PC-3 (cell line): ENCODE results near the gene ADAMTS16. TPM values are rescaled to one million over a fixed set of nuclear protein-coding genes. Genes with fewer than 3 reads are reported as not detected.

Experiments
- ATAC-seq: fragments of 200-7000 bp; cut with Tn5 transposase; 2 replicates; pipeline ENCODE4 v1.9.1; 2020; ENCODE audit warnings: mild to moderate bottlenecking, moderate library complexity
- BruUV-seq: library from RNA; stranded (reverse); fragments of 400-500 nt; replicated peaks from 2 replicates; lab custom pipeline; 2021; lab: Mats Ljungman, UMichigan
- CTCF ChIA-PET: fragments of 300-600 bp; sonication (Branson Sonifier 250); formaldehyde crosslinking; loops from one replicate; lab custom pipeline; 2022; ENCODE audit warnings: antibody characterized with exemption; lab: Charles Lee
- POLR2A ChIA-PET: fragments of 300-600 bp; sonication (Branson Sonifier 250); formaldehyde crosslinking; loops from one replicate; lab custom pipeline; 2022; ENCODE audit warnings: antibody characterized with exemption; ENCODE audit not compliant: unreplicated experiment; lab: Charles Lee
- DNase-seq: peaks from one replicate; pipeline ENCODE4 v3.0.0-alpha.2; 2015
- H2AFZ ChIP-seq: fragments of 300-600 bp; sonication (generic); 2 replicates; pipeline ENCODE4 v1.6.0; 2016; ENCODE audit warnings: antibody characterized with exemption, low read length
- H3F3A ChIP-seq: fragments of 300-600 bp; sonication (generic); one replicate; pipeline ENCODE4 v1.6.0; 2017; ENCODE audit warnings: antibody characterized with exemption, low read length, control low read depth, mild to moderate bottlenecking; ENCODE audit not compliant: unreplicated experiment
- H3K27ac ChIP-seq: fragments of 300-600 bp; sonication (generic); 2 replicates; pipeline ENCODE4 v1.5.1; 2016; ENCODE audit warnings: mild to moderate bottlenecking, low read length
- H3K27me3 ChIP-seq: fragments of 300-600 bp; sonication (generic); 2 replicates; pipeline ENCODE4 v1.6.1; 2016; ENCODE audit warnings: low read length, mixed read lengths
- H3K36me3 ChIP-seq: fragments of 300-600 bp; sonication (generic); 2 replicates; pipeline ENCODE4 v1.6.1; 2016; ENCODE audit warnings: low read depth, mixed run types, low read length, mixed read lengths
- H3K4me1 ChIP-seq: fragments of 300-600 bp; sonication (generic); 2 replicates; pipeline ENCODE4 v1.5.1; 2016; ENCODE audit warnings: low read length; ENCODE audit not compliant: insufficient read depth
- H3K4me2 ChIP-seq: fragments of 300-600 bp; sonication (generic); 2 replicates; pipeline ENCODE4 v1.6.0; 2016; ENCODE audit warnings: low read length
- H3K4me3 ChIP-seq: fragments of 300-600 bp; sonication (generic); 2 replicates; pipeline ENCODE4 v1.5.1; 2016; ENCODE audit warnings: mild to moderate bottlenecking, low read length, mixed read lengths
- H3K79me2 ChIP-seq: fragments of 300-600 bp; sonication (generic); 2 replicates; pipeline ENCODE4 v1.6.1; 2017; ENCODE audit warnings: low read length, mixed read lengths
- H3K9ac ChIP-seq: fragments of 300-600 bp; sonication (generic); 2 replicates; pipeline ENCODE4 v1.6.0; 2016; ENCODE audit warnings: mild to moderate bottlenecking, low read length
- H3K9me2 ChIP-seq: fragments of 300-600 bp; sonication (generic); replicated peaks from 2 replicates; pipeline ENCODE4 v1.6.1; 2016; ENCODE audit warnings: mixed run types, low read length, mixed read lengths
- H3K9me3 ChIP-seq: fragments of 300-600 bp; sonication (generic); 2 replicates; pipeline ENCODE4 v1.6.1; 2016; ENCODE audit warnings: low read length, mixed read lengths
- H4K20me1 ChIP-seq: fragments of 300-600 bp; sonication (generic); 2 replicates; pipeline ENCODE4 v1.6.1; 2016; ENCODE audit warnings: low read length, mixed read lengths
- EZH2 ChIP-seq: fragments of 300-600 bp; sonication (generic); IDR thresholded peaks from one replicate; pipeline ENCODE4 v1.6.1; 2017; ENCODE audit warnings: antibody characterized with exemption, mild to moderate bottlenecking, low read length; ENCODE audit not compliant: unreplicated experiment
- EZH2phosphoT487 ChIP-seq: fragments of 300-600 bp; sonication (generic); IDR thresholded peaks from 2 replicates; pipeline ENCODE4 v1.6.1; 2018; ENCODE audit warnings: mild to moderate bottlenecking, antibody characterized with exemption, low read length, borderline replicate concordance
- intact Hi-C: fragments of 100-400 bp; cut with micrococcal nuclease; formaldehyde crosslinking; loops from 2 replicates; pipeline ENCODE4 v1.9.0; 2023
- total RNA-seq: library from RNA; depleted of rRNA; stranded (reverse); fragments of >200 nt; gene quantifications from 2 replicates; pipeline ENCODE4 v1.2.3, GENCODE V29; 2014
- TF ChIP-seq, protein P1 (sequence below): fragments of 300-600 bp; sonication (generic); conservative IDR thresholded peaks from 2 replicates; pipeline ENCODE4 v1.5.1; 2017; ENCODE audit warnings: antibody characterized with exemption, low read depth, mild to moderate bottlenecking, low read length

ADAMTS16 gene
- total RNA-seq, 1 experiment from 2014 or later: 1.7 TPM

- Histone ChIP-seq H4K20me1 (no peaks in the 10 kb centered on the region), H3K9ac (peak overlapping the region; percentile 10), H3F3A (peaks cover 5% of the 10 kb centered on the region), H3K4me3 (peak overlapping the region; percentile 48), H3K27me3 (no peaks in the 10 kb centered on the region), H3K9me3 (no peaks in the 10 kb centered on the region), H3K4me1 (peaks cover 16% of the 10 kb centered on the region), H3K4me2 (peak overlapping the region; percentile 73), H3K27ac (peak overlapping the region; percentile 57), H3K79me2 (no peaks in the 10 kb centered on the region), H3K36me3 (no peaks in the 10 kb centered on the region), H2AFZ (peak overlapping the region; percentile 85), H3K9me2 (no peaks in the 10 kb centered on the region)
- POLR2A ChIA-PET: no interaction called here
- ATAC-seq (peak; percentile 100), DNase-seq (peak; percentile 96)
- CTCF ChIA-PET: no interaction called here
- intact Hi-C loops: loop anchor here (1.0 to 10.0 kb wide), 3 partner anchors 64 to 154 kb away; partner anchors contain the start of gene ICE1
- no TSS peak for BruUV-seq
- TF ChIP-seq, protein P1, sequence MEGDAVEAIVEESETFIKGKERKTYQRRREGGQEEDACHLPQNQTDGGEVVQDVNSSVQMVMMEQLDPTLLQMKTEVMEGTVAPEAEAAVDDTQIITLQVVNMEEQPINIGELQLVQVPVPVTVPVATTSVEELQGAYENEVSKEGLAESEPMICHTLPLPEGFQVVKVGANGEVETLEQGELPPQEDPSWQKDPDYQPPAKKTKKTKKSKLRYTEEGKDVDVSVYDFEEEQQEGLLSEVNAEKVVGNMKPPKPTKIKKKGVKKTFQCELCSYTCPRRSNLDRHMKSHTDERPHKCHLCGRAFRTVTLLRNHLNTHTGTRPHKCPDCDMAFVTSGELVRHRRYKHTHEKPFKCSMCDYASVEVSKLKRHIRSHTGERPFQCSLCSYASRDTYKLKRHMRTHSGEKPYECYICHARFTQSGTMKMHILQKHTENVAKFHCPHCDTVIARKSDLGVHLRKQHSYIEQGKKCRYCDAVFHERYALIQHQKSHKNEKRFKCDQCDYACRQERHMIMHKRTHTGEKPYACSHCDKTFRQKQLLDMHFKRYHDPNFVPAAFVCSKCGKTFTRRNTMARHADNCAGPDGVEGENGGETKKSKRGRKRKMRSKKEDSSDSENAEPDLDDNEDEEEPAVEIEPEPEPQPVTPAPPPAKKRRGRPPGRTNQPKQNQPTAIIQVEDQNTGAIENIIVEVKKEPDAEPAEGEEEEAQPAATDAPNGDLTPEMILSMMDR: peak; percentile 14; the same call in 1 of the 2 replicates
- no peak for TF ChIP-seq EZH2
Measured at GRCh38 chr5:5270958-5271785, 131.0 kb downstream of the ADAMTS16 start.

DNA sequence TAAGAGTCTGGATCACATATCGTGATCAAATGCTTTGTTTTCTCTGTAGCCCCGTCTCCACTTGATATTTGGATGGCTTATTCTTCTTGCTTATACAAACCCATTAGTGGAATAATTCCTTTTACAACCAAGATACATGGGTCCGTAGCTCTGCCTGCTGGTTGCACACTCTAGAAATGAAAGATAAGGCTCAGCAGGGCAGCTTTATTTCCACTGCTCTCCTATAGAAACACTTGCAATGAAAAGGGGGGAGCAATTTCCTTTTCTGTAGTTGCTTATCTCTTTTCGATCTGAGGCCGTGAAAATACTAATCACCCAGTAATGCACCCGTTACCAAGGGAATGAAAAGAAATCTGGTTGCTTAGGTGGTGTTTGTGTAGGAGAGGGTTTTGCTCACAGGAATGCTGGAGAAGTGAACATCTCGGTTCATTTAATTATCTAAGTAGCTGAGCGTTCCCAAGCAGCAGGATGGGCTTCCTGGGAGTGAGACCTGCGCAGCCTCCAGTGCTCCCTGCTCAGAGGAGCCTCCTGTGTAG, 131.7 kb downstream of the ADAMTS16 start:
- Histone ChIP-seq H3K9me2 (no peaks in the 10 kb centered on the region), H3K4me1 (peaks cover 16% of the 10 kb centered on the region), H2AFZ (peak overlapping the region; percentile 85; the same call in 1 of the 2 replicates), H3K9me3 (no peaks in the 10 kb centered on the region), H3K4me3 (peak overlapping the region; percentile 47), H3K9ac (no peak overlapping the region), H3F3A (peaks cover 5% of the 10 kb centered on the region), H3K79me2 (no peaks in the 10 kb centered on the region), H3K27me3 (no peaks in the 10 kb centered on the region), H4K20me1 (no peaks in the 10 kb centered on the region), H3K4me2 (peak overlapping the region; percentile 73), H3K27ac (peak overlapping the region; percentile 57), H3K36me3 (no peaks in the 10 kb centered on the region)
- intact Hi-C loops: loop anchor here (1.0 to 10.0 kb wide), 3 partner anchors 63 to 153 kb away; partner anchors contain the start of gene ICE1
- DNase-seq (peak; percentile 24), ATAC-seq (peak; percentile 5; the same call in 1 of the 2 replicates)
- POLR2A ChIA-PET: no interaction called here
- TF ChIP-seq, protein P1: no peak
- TF ChIP-seq EZH2: no peak
- CTCF ChIA-PET: no interaction called here
- no TSS peak for BruUV-seq

GRCh38 chr5:5273398-5273797, 133.3 kb downstream of the ADAMTS16 start:
- H3K27me3 ChIP-seq: no peaks in the 10 kb centered on the region
- no peak for TF ChIP-seq EZH2phosphoT487
- TF ChIP-seq EZH2: no peak
- TF ChIP-seq, protein P1: no peak
- H3K36me3 ChIP-seq: no peaks in the 10 kb centered on the region
- H3F3A ChIP-seq: peaks cover 5% of the 10 kb centered on the region
- ChIA-PET CTCF (no interaction called here), POLR2A (no interaction called here)
- no peak for DNase-seq
- H3K9ac ChIP-seq: no peak overlapping the region
- H3K79me2 ChIP-seq: no peaks in the 10 kb centered on the region
- H2AFZ ChIP-seq: no peak overlapping the region
- no peak for ATAC-seq
- no TSS peak for BruUV-seq
- no peak overlapping the region for H3K4me2 ChIP-seq
- H3K4me1 ChIP-seq: peaks cover 21% of the 10 kb centered on the region
- no peak overlapping the region for H3K4me3 ChIP-seq
- H3K9me3 ChIP-seq: no peaks in the 10 kb centered on the region
- no peak overlapping the region for H3K27ac ChIP-seq
- intact Hi-C loops: loop anchor here (5.0 to 10.0 kb wide), 2 partner anchors 126 to 151 kb away; partner anchors contain the start of gene ICE1
- H3K9me2 ChIP-seq: no peaks in the 10 kb centered on the region
- H4K20me1 ChIP-seq: no peaks in the 10 kb centered on the region
